NCI-H2029 treated with DMSO at 0.1 percent for 48 hours (cell line): ENCODE data around the gene TYW1B.
"Not testable (repeated sequence)": the region's sequence is repeated elsewhere in the genome, so short reads cannot be mapped to it uniquely, and the experiment has no call there.

Experiments used
- DNase-seq: peaks from one replicate; lab custom pipeline; 2025; lab: John Stamatoyannopoulos, UW

The TYW1B gene

DNA sequence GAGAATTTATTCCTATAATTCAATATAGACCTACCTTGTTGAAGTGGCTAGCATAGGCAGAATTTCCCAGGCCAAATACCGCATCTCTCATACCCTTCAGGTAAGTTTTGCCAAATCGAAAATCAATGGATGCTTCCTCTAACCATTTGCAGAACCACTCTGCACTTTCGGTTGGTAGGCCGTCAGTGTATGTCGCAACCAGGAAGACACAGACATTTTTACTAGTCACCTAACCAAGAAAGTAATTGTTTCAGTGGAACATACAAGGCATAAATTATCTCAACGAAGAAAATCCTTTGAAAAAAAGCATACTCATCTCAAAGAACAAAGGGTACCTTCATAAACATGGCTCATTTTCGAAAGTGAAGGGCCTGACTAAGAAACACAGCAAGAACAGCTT is 17.6 kb downstream of the TYW1B start:
- DNase-seq = not testable (repeated sequence)

DNA sequence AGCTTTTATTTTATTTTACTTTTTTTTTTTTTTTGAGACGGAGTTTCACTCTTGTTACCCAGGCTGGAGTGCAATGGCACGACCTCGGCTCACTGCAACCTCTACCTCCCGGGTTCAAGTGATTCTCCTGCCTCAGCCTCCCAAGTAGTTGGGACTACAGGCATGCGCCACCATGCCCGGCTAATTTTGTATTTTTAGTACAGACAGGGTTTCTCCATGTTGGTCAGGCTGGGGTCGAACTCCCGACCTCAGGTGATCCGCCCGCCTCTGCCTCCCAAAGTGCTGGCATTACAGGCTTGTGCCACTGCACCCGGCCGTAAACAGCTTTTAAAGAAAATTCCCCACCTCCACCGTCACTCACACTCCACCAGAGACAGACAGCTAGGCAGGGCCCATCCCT is 19.5 kb downstream of the TYW1B start:
- not testable (repeated sequence) for DNase-seq

DNA sequence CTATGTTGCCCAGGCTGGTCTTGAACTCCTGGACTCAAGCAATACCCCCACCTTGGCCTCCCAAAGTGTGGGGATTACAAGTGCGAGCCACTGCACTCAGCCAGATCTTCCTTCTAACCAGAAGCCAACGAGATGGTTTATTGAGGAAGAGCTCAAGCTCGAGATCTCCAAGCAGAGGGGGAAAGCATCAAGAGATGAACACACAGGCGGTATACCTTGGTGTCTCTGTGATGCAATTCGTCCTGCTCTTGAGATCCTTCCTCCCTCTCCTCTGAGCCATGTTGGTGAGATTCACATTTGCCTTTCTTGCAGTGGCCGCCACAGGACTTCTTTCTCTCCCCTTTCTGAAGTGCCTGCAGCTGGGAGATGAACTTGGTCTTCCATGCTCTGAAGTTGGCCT is 21.1 kb downstream of the TYW1B start:
- not testable (repeated sequence) for DNase-seq

DNA sequence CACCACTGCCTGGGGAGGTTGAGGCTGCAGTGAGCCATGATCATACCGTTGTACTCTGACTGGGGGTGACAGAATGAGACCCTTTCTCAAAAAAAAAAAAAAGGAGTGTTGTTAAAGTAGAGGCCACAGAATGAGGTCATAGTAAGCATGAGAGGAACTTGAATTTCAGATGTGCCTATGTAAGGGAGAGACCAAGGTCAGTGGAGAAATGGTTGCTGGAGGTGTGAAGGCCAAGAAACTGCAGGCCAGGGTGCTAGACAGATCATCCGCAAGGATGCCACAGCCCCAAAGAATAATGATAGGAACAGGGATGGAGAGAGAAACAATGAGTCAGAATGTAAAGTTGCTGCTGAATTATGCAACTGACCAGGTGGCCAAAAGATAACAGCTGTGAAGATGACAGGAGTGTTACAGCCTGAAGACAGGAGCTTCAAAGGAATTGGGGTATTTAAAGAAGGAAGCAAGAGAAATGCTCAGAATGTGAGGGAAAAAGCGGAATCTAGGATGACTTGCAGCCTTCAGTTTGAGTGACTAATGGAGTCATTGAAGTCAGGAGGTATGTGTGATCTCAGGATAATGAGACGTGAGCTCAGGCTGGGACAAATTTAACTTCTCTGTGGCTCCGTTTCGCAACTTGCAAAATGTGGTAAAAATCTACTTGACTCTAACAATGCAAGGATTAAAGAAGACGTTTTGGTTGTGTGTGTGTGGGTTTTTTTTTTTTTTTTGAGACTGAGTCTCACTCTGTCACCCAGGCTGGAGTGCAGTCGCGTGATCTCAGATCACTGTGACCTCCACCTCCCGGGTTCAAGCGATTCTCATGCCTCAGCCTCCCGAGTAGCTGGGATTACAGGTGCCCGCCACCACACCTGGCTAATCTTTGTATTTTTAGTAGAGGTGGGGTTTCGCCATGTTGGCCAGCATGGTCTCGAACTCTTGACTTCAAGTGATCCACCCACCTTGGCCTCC is 22.2 kb downstream of the TYW1B start:
- DNase-seq = no peak

DNA sequence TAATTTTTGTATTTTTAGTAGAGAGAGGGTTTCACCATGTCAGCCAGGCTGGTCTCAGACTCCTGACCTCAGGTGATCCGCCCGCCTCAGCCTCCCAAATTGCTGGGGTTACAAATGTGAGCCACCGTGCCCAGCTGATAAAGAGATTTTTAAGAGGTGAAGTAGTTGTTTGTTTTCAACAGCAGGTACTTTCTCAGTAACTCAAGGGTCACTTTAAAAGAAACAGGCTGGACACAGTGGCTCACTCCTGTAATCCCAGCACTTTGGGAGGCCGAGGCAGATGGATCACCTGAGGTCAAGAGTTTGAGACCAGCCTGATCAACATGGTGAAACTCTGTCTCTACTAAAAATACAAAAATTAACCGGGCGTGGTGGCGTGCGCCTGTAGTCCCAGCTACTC is 24.2 kb downstream of the TYW1B start:
- not testable (repeated sequence) for DNase-seq

DNA sequence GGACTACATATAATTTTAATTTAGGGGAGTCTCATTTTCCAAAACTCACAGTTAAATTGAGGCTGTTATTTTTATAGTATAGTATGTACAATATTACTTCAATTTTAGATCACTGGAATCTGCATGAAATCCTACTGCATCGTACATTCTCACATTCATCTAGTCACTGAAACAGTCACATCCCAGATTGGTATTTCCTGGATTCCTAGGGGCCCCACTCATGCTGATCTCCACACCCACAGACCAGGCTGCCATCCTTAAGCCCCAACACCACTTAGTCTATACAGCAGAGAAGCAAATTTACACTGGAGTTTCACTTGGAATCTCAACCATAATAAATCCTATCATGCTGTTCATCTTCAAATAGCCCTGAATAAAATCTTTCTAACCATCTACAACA is 26.4 kb downstream of the TYW1B start:
- DNase-seq = not testable (repeated sequence)

DNA sequence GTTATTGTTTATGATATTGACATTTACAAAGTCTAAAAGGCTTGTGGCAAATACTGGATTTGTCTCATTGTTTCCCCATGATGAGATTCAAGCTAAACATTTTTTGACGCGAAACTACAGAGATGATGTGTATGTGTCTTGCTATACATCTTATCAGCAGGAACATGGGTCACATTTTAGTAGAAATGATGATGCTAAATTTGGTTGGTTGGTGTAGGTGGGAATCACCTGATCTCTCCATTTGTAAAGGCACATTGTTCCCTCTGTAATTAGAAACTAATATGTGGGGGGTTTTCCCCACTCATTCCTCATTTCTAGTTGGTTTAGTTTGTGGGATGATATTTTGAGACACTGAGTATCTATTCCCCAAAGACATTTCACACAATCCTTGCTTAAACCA is 32.6 kb downstream of the TYW1B start:
- DNase-seq = not testable (repeated sequence)

DNA sequence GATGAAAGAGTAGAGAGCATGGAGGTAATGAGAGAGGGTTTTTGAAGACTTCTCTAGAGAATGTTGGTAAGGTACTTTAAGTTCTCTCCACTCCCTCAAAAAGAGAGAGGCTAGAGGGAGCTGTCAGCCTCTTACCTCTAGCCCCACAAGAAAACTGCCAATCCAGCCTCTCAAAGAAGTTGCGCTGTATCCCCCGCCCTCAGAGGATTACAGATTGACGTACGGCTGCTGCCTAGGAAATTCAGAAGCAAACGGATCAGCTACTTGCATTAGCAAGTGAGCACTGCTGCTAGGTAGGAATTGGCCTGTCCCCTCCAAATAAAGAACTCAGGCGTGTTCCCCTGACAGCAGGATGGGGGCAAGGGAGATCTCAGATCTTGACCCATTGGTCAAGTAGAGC is 34.2 kb downstream of the TYW1B start:
- no peak for DNase-seq

DNA sequence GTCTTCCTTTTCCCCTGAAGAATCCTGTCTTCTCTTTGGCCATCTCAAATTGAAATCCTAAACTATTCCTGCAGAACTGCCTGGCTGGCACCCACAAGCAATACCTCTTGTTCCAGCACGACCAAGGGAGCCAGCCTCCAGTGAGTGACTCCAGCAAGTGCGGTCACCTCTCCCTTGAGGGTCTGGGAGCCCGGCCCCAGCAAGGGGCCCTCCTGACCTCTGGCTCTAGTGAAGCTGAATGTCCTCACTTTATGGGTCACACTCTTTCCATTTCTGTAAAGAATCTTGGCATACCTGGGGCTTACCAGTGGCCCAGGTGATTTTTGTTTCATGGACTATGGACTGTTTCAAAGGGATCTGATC is 37.3 kb downstream of the TYW1B start:
- not testable (repeated sequence) for DNase-seq

DNA sequence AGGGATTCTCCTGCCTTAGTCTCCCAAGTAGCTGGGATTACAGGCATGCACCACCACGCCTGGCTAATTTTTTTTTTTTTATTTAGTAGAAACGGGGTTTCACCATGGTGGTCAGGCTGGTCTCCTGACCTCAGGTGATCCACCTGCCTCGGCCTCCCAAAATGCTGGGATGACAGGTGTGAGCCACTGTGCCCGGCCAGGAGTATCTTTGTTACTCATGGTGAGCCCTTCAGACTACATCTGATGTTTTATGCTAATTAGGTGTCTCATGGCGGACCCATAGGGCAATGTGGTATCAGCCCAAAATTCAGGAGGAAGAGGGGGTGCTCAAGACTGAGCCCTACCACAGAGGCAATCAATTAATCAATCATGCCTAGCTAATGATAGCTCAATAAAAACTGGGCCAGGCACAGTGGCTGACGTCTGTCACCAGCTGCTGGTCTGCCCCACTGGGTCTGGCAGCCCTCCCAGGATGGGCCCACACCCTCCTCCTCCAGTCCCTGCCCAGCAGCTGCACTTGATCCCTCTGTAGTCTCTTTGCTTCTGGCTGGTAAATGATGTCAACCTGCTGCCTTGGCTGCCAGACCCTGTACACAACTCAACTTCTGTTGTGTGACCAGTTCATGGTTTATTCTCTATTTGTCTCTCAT is 37.8 kb downstream of the TYW1B start:
- DNase-seq = not testable (repeated sequence)

DNA sequence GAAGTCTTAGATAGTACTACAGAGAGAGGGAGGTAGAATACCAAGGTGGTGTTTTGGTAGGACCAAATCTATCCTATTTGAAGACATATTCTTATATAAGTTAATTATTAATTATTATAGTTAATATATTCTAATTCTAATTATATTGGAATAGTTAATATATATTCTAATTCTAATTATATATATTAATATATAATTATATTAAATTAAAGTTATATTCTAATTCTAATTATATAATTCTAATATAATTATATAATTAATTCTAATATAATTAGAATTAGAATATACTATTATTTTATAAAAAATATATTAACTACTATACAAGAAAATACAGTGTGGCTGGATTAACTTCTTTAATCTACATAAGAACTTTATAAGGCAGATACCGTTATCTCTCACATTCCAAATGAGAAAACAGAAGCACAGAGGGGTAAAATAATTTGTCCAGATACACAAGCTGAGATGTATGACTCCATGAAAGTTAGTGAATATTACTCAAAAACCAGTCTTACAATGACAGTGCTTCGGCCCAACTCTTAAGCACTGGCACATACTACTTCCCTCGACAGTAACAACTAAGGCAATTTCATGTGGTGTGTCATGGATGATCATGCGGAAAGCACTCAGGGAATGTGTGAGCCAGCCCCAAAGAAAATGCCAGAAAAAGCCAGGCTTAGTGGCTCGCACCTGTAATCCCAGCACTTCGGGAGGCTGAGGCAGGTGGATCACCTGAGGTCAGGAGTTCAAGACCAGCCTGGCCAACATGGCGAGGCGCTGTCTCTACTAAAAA is 42.6 kb downstream of the TYW1B start:
- no peak for DNase-seq

DNA sequence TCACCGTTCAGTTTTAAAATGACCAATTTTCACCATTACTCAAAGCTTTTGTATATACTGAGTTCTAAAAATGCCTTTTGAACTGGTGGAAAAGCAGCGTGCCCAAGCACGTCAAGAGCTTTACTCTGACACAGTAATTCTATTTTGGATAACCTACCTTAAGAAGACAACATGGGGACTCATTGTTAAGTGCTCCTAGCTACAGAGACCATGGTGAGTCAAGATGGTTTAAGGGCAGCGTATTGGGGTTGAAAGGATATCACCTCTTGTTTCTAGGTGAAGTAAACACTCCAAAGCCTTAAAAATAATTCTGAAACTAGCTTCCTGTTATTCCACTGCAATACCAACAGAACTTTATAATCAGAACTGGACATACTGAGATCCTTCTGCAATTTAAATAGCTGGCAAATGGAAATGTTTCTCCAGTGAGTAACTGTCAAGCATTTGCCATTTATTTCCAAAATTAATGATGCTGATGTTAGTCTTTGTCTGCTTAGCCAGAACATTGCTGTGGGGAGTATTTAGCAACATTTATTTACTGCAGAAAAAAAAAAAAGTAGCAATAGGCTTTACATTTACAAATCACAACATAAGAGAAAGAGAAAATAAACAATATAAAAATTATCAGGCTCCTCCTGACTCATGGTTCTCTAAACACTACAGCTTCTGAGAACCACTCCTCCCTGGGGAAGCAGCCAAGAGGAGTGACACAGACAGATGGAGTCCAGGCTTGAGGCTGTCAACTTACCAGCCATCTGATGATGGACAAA is 44.2 kb downstream of the TYW1B start:
- peak; percentile 46 for DNase-seq

DNA sequence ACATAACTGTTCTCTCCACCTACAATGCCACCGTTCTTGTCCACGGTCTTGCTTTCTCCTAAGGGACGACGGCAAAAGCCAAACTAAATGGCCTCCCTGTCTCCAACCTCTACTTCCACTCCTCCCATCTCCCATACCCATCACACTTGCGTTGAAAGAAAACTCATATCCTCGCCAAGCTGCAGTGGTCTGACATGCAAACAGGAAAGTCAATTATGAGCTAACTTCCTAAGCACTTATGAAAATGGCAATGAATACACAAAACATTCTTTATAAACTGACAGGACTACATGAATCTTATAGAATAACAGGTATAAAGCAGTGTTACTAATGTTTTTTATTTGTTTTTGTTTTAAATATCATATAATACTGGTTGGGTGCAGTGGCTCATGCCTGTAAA is 46.4 kb downstream of the TYW1B start:
- DNase-seq = no peak

DNA sequence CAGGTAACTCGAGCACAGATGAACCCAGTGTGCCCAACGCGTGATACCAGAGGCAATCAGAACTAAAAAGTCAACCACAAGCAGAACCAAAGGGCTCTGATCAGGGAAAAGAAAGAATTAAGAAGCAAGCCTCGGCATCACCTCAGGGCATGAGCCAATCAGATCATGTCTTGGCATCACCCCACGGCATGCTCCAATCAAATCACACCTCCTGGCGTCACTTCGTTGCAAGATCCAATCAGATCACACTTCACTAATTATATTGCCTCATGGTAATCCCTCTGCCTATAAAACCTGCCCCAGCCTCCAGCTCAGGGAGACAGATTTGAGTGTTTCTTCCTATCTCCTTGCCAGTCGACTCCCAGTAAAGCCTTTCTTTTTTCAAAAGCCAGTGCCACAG is 46.8 kb downstream of the TYW1B start:
- no peak for DNase-seq

DNA sequence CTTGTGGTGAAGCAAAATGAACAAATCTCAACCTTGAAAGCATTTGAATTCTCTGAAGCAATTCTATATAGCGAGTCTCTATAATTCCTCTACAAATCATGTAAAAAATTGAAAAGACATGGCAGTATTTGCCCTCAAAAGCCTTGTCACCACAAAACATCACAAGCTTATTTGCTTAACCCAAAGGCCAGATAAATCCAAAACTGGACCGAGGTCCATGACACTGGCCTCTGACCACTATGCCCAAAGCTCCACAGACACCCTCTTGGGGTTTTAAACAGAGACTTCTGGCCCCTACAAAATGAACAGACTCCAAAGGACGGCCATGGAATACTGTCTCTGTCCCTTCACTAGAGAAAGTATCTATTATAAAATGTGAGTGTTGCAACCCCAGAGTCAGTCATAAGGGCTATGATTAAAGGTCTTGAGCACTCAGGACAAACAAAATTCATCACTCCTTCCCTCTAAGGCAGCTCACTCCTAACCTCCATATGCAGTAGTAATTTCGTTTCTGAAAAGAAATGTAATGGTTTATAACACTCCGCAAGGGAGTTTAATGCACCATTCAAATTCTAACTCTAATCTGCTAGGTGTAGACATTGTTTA is 47.6 kb downstream of the TYW1B start:
- not testable (repeated sequence) for DNase-seq

DNA sequence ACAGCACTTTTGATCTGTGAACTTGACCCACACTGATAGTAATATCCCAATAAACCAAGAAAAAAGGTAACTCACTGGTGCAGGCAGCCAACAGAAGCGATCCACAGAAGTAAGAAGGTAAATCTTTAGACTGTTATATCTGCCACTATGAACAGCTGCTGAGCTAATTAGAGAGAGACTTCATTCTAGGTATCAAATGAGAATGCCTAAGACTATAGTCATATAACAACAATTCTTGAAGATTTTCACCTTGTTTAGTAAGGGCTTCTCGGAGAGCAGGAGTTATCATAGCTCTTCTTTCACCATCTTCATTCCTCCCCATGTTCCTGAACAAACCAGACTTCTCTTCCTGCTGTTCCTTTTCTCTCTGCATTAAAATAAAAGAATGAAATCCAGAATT is 50.8 kb downstream of the TYW1B start:
- DNase-seq = not testable (repeated sequence)

DNA sequence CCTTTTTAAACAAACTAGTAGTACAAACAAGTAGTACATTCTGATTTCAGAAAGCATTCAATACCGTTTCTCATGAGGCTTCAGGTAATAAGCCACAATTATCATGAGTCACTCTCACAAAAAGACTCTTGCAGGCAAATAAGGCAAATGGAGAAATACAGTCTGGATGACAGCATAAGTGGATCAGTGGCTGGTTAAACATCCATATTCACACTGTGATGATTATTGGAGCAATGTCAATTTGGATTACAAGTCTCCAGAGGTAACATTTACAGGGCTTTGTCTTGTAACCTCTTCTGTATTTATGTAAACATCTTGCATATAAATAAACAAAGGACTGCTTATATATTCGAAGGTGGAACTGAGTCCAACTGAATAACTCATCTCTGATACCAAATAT is 55.4 kb downstream of the TYW1B start:
- not testable (repeated sequence) for DNase-seq

DNA sequence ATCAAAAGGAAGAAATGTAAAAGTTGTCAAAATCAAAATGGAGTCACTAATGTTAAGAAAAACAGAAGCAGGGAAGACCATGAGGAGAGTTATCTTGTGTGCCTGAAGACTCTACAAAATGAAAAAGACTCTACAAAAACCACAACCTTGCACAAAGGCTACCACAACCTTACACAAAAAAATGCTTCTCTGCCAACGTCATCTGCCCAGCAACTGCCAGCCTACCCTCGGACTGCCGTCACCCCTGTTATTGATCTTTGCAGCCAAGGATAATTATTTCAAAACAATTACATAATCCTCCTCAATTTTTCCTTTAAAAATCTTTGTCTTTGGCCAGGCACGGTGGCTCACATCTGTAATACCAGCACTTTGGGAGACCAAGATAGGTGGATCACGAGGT is 61.0 kb downstream of the TYW1B start:
- not testable (repeated sequence) for DNase-seq

DNA sequence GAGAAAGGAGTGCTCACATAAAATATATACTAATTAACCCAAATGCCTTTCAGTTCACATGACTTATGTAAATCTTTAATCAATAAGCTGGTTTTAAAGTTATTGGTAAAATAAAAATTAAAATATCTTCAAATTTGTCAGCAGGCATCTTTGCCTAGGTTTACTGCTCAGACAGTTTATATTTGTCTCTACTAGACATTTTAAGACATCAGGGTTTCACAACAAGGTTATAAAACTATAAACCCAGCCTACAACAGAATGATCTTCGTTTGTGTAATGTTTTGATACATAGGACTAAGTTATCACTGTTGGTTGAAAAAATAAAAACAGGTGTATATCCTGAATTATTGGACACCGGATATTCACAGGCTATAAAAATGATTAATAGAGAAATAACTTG is 67.4 kb downstream of the TYW1B start:
- DNase-seq = no peak

DNA sequence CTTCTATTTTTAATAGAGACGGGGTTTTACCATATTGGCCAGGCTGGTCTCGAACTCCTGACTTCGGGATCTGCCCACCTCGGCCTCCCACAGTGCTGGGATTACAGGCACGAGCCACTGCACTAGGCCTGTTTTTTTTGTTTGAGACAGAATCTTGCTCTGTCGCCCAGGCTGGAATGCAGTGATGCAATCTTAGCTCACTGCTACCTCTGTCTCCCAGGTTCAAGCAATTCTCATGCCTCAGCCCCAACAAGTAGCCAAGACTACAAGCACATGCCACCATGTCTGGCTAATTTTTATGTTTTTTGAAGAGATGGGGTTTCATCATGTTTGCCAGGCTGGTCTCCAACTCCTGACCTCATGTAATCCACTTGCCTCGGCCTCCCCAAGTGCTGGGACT is 73.7 kb downstream of the TYW1B start:
- DNase-seq = no peak

DNA sequence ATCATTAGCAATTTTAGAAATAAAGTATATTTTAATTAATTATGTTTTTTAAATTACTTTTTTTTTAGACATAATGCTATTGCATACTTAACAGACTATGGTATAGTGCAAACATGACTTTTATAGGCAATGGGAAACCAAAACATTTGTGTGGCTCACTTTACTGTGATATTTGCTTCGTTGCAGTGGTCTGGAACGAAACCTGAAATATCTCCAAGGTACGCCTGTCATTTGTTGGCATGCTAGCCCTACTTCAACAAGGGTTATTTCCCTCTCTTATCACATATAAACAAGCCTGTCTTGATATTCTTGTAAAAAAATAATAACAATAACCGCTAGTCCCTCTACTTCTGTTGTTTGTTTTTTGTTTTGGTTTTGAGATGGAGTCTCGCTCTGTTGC is 74.2 kb downstream of the TYW1B start:
- DNase-seq = no peak
